Stimulated activated CD8-positive, alpha-beta memory T cell treated with anti-CD3 and anti-CD28 coated beads, Interleukin-4, amount 100 ng/mL, for 4 hours (primary cell): ENCODE data around the gene GALNT16.

ENCODE experiments used
- DNase-seq, 2 donors: peaks; one replicate each; pipeline ENCODE4 v3.0.0-alpha.2; 2020; ENCODE audit warnings: low read depth in 2 of 2, low spot score in 1 of 2

GALNT16 gene

DNA sequence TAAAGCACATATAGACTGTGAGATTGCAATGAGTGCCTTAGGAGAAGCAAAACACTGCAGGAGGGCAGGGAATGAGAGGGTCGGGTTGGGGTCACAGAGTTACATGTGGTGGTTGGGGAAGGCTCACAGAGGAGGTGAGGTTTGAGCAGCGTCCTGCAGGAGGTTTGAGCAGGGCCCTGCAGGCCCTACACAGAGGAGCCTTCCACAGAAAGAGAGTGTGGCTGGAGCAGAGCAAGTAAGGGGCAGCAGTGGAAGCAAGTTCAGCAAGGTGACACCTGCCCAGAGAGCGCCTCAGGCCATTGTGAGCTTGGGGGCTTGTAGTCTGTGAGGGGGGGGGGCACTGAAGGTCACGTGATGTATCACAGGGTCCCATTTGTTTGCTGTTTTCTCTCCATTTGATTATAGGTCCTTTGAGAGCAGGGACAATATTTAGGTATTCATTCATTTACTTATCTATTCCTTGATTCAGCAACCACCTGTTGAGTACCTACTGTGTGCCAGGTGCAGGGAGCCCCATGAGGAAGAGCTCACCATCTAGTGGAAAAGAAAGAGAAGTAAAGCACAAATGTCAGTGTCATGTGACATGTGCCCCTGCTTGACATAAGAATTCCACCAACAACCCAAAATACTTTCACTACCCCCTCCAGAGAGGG lies 56.6 kb downstream of the GALNT16 start:
- DNase-seq = no peak

DNA sequence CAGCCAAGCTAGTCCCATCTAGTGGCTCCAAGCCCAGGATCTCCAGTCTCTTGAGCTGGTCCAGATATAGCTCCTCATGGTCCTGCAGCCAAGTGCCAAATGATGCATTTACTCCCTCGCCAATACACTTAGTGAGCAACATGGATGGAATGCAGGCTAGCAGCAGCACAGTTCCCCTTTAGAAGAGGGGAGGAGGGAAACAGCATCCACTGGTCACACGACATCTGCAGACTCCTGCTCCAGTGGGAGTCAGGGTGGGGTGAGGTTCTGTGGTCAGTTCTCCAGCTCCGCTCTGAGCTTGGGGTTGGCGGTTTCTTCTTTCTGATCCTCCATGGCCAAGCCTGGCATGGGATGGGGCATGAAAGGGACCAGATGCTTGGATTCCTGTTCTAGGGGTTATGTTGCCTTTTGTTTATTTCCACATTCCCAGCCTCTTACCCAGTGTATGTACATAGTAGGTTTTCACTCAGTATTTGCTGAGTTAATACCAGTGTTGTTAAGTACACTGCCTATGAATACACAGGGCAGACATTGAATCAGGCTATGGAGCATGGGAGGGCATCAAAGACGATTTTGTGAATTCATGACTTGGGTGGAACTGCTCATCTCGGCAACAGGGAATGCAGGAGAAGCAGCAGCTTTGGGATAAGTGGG lies 57.3 kb downstream of the GALNT16 start:
- no peak for DNase-seq

- no peak for DNase-seq
Observed at GRCh38 chr14:69317780-69318179, 57.8 kb downstream of the GALNT16 start.

- no peak for DNase-seq
Observed at GRCh38 chr14:69318241-69318640, 58.3 kb downstream of the GALNT16 start.

DNA sequence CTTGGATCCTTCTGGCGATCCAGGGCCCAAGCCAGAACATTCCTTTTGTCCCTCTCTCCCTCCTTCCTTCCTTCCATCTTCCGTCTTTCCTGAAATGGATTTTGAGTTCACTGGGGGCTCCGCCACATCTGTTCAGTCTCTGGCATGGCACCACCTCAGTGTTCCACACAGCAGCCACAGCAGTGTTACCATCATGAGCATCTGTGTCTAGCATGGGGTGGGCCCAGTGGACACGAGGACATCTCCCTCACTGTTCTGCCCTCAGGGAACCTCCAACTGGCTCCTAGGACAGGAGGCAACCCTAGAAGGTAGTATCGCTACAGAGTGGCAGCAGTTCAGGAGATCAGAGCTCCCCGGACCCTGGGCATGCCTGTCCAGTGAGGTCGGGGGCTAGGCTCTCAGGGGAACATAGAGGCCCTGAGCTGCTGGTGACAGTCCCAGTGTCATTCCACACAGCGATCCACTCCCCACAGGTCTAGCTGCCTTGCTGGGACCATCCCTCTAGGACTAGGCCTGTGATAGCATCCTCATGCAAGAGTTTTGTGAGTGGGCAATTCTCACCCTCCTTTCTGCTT lies 59.0 kb downstream of the GALNT16 start:
- DNase-seq = no peak

GRCh38 chr14:69319911-69320310 lies 60.0 kb downstream of the GALNT16 start:
- DNase-seq = no peak

DNA sequence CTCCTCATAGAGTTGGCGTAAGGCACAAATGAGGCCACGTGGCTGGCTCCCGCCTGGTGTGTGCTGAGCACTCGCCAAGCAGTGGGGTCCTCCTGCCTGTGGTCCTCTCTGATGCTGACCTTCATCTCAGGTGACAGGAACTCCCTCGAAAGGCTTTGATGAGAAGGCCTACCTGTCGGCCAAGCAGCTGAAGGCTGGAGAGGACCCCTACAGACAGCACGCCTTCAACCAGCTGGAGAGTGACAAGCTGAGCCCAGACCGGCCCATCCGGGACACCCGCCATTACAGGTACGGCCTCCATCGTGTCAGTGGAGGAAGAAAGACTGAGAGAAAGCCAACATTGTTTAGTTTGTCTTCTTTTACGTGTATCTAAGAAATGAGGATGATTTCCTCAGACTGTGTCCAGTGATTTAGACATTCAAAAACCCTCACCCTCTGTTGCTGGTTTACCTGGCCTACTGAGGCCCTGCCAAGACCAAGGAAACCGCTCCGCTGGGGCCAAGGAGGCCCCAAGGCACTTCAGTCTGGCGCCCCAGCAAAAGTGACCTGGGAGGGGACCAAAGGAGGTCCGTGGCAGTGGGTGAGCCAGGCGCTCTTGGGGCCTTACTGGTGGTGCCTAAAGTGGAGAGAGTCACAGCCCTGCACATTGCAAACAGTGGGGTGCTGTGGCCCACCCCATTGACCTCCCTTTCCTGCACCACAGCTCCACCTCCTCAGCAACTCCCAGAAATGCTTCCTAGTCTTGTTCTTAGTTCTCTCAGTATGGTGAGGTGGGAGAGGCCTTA lies 60.8 kb downstream of the GALNT16 start:
- no peak for DNase-seq

DNA sequence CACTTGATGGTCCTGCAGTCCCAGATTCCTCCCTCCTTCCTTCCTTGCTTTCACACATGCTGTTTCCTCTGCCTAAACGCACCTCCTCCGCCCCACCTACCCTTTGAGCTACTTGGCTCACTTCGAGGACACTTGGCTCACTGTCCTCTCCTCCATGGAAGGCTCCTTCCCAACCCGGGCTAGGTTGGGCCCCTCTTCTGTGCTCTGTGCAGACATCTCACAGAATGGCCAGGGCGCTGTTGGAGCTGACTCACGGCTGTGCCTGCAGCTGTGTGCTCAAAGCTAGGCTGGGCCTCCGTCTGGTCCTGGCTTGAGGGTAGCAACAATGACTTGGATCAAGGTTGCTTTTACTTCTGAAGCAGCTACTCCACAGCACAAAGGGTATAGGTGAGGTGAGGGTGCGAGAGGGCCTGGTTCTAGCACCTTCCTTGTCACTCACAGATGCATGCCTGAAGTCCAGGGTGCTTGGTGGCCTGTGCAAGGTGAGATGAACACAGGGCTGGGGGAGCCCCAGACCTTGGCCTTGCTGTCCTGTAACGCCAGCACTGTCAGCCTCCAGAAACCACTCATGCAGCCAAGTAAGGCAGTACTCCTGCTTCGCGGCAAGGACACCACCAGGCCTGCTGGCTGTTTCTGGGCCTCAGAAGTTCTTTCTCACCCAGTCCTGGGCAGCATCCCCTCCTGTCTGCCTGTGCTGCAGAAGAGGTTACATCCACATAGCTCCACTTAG lies 61.8 kb downstream of the GALNT16 start:
- DNase-seq = no peak

DNA sequence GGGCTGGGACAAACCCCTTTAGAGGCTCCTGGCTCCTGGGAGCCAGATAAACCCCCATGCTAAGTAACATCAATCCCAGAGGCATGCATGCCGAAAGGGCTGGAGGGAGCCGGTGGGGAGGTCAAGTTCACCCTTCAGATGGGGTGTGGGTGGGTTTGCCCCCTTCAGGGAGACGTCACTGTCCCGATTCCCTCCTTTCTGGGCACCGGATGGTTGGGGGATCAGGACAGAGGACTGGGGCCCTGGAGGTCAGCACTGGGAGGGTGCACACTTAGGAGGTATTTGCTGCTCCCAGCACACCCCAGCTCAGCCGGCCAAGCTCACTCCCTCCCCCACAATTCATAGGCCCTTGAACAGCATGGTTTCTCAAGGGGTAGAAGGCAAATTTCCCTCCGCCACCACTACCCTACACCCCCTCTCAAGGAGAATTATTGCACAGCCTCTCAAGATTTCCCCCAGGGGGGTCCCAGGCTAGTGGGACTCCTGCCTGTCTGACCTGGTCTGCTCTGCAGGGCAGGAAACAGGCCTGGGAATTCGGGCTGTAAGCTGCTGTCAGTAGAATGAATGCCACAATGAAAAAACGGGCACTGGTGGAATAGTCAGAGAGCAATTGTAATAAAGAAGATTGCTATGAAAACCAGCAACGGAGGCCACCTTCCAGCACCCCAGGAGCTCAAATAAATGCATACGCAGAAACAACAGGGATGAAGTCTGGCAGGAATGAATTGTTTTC lies 63.5 kb downstream of the GALNT16 start:
- DNase-seq = no peak

- no peak for DNase-seq
Observed at GRCh38 chr14:69323999-69324282, 64.0 kb downstream of the GALNT16 start.

GRCh38 chr14:69324341-69324931 lies 64.5 kb downstream of the GALNT16 start:
- no peak for DNase-seq

GRCh38 chr14:69325086-69325485 lies 65.1 kb downstream of the GALNT16 start:
- DNase-seq = no peak

- DNase-seq = no peak
Observed at GRCh38 chr14:69325646-69326265, 65.8 kb downstream of the GALNT16 start.

GRCh38 chr14:69326611-69327010 lies 66.7 kb downstream of the GALNT16 start:
- no peak for DNase-seq

- no peak for DNase-seq
Observed at GRCh38 chr14:69327507-69327906, 67.5 kb downstream of the GALNT16 start.

- DNase-seq = no peak
Observed at GRCh38 chr14:69328317-69328716, 68.4 kb downstream of the GALNT16 start.

DNA sequence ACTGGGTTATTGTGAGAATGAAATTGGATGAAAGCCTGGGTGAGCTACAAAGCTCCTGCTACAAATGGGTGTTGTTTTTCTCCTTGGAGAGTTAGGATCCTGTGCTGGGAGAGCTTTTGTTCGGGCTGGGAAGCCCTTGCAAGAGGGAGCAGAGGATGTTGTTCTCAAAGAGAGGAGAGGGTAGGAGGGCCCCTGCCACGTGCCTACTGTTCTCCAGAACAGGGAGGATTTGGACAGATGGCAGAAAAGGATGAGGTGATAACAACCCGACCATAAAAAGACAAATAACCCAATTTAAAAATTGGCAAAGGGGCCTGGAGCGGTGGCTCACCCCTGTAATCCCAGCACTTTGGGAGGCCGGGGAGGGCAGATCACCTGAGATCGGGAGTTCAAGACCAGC lies 68.8 kb downstream of the GALNT16 start:
- no peak for DNase-seq

GRCh38 chr14:69331206-69331605 lies 71.2 kb downstream of the GALNT16 start:
- no peak for DNase-seq

DNA sequence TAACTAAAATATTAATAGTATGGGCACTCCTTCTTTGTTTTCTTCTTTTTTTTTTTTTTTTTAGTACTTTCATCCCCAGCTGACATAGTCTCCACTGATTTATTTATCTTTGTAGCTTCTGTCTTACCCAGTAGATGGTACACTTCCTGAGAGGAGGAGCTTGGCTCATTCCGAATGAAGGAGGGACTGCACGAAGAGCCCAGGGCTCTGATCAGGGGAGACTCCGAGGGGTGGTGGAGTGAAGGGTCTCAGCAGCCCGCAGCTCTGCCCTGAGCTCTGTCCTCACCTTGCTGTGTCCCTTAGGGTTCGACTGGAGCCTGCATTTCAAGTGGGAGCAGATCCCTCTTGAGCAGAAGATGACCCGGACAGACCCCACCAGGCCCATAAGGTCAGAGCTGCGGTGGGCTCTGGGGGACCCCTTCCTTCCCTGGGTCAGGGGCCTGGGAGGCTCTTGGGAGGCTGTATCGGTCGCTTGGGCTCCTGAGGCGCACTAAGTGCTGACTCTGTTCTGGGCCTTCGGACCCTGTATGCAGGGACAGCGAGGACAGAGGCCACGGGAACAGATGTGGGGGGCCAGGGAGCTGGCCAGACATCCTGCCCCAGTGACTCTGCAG lies 72.9 kb downstream of the GALNT16 start:
- DNase-seq = no peak
